Activated CD8-positive, alpha-beta memory T cell treated with anti-CD3 and anti-CD28 coated beads for 36 hours (primary cell): ENCODE data around the gene NCR3LG1. TPM values are rescaled to one million over a fixed set of nuclear protein-coding genes. Genes with fewer than 3 reads are reported as not detected.

Source experiments
- CTCF ChIA-PET: fragments of 350-600 bp; sonication (Branson Sonifier 250); formaldehyde crosslinking; loops from one replicate; lab custom pipeline; 2021; ENCODE audit warnings: antibody characterized with exemption; lab: Charles Lee
- POLR2A ChIA-PET: fragments of 350-600 bp; sonication (Branson Sonifier 250); formaldehyde crosslinking; loops from one replicate; lab custom pipeline; 2021; ENCODE audit warnings: antibody characterized with exemption; lab: Charles Lee
- total RNA-seq, 2 experiments: library from RNA; stranded (reverse); gene quantifications; one replicate each; pipeline ENCODE4 v1.2.3, GENCODE V29; 2021

Gene NCR3LG1
- total RNA-seq, result 1 to 10 TPM; 5.9 to 6.5 TPM

- ChIA-PET CTCF (interaction anchor here (0.7 kb wide), 1 partner anchor 698 kb away, joined by 5 read pairs; no protein-coding TSS in a partner anchor), POLR2A (interaction anchor here (0.7 kb wide), 2 partner anchors 144 to 614 kb away, joined by 9 read pairs; no protein-coding TSS in a partner anchor)
These were observed at the start of gene NCR3LG1 for GRCh38 chr11:17351510-17352176. Gene NCR3LG1, plus strand, starts transcription at chr11:17351800. Its CDS starts 170 bp downstream, at chr11:17351970.

- ChIA-PET POLR2A (interaction anchor here (0.7 kb wide), 1 partner anchor 1268 kb away, joined by 3 read pairs; no protein-coding TSS in a partner anchor), CTCF (no interaction called here)
These were observed 38.0 kb upstream of the NCR3LG1 start for GRCh38 chr11:17313349-17314231.

GRCh38 chr11:17314232-17314547 lies 37.4 kb upstream of the NCR3LG1 start:
- CTCF ChIA-PET, result no interaction called here
- POLR2A ChIA-PET, result no interaction called here

- POLR2A ChIA-PET, result no interaction called here
- CTCF ChIA-PET, result no interaction called here
These were observed 36.6 kb upstream of the NCR3LG1 start for GRCh38 chr11:17314904-17315426.

- ChIA-PET CTCF (no interaction called here), POLR2A (no interaction called here)
These were observed 22.6 kb upstream of the NCR3LG1 start for GRCh38 chr11:17328871-17329494.

- CTCF ChIA-PET, result no interaction called here
- POLR2A ChIA-PET, result no interaction called here
These were observed 19.9 kb upstream of the NCR3LG1 start for GRCh38 chr11:17331669-17332068.

GRCh38 chr11:17333799-17334586 lies 17.6 kb upstream of the NCR3LG1 start:
- POLR2A ChIA-PET, result no interaction called here

GRCh38 chr11:17343257-17343656 lies 8.3 kb upstream of the NCR3LG1 start:
- ChIA-PET POLR2A (no interaction called here), CTCF (no interaction called here)

More at GRCh38 chr11:17333799-17334586, 17.6 kb upstream of the NCR3LG1 start:
- CTCF ChIA-PET, result no interaction called here

- ChIA-PET POLR2A (interaction anchor here (0.6 kb wide), 1 partner anchor 606 kb away, joined by 3 read pairs; no protein-coding TSS in a partner anchor), CTCF (no interaction called here)
These were observed 7.7 kb upstream of the NCR3LG1 start for GRCh38 chr11:17343907-17344306.

- CTCF ChIA-PET, result no interaction called here
- POLR2A ChIA-PET, result no interaction called here
These were observed 3.9 kb upstream of the NCR3LG1 start for GRCh38 chr11:17347676-17348075.

GRCh38 chr11:17350455-17351171 lies 987 bp upstream of the NCR3LG1 start:
- POLR2A ChIA-PET, result interaction anchor here (0.6 to 1.1 kb wide), 2 partner anchors 73 to 1044 kb away, joined by 3 to 6 read pairs; no protein-coding TSS in a partner anchor
- CTCF ChIA-PET, result interaction anchor here (0.8 kb wide), 1 partner anchor 83 kb away, joined by 3 read pairs; no protein-coding TSS in a partner anchor

- CTCF ChIA-PET, result interaction anchor here (0.8 kb wide), 1 partner anchor 84 kb away, joined by 3 read pairs; no protein-coding TSS in a partner anchor
- POLR2A ChIA-PET, result interaction anchor here (1.1 kb wide), 1 partner anchor 74 kb away, joined by 3 read pairs; no protein-coding TSS in a partner anchor
These were observed 459 bp upstream of the NCR3LG1 start for GRCh38 chr11:17351172-17351509.

GRCh38 chr11:17352950-17353820 lies 1.6 kb downstream of the NCR3LG1 start:
- POLR2A ChIA-PET, result interaction anchor here (1.0 to 1.2 kb wide), 2 partner anchors 76 to 78 kb away, joined by 3 read pairs; partner anchors contain the start of gene NUCB2
- CTCF ChIA-PET, result interaction anchor here (1.3 to 3.0 kb wide), 6 partner anchors 13 to 123 kb away, joined by 3 to 16 read pairs (median 5); no protein-coding TSS in a partner anchor

- POLR2A ChIA-PET, result interaction anchor here (1.0 to 1.2 kb wide), 2 partner anchors 77 to 78 kb away, joined by 3 read pairs; partner anchors contain the start of gene NUCB2
- CTCF ChIA-PET, result interaction anchor here (0.7 to 3.0 kb wide), 10 partner anchors 12 to 1168 kb away, joined by 3 to 16 read pairs (median 5); no protein-coding TSS in a partner anchor
These were observed 2.4 kb downstream of the NCR3LG1 start for GRCh38 chr11:17353821-17354600.

- ChIA-PET POLR2A (no interaction called here), CTCF (interaction anchor here (0.6 to 3.0 kb wide), 9 partner anchors 12 to 1167 kb away, joined by 3 to 16 read pairs (median 5); no protein-coding TSS in a partner anchor)
These were observed 3.0 kb downstream of the NCR3LG1 start for GRCh38 chr11:17354601-17354991.

- CTCF ChIA-PET, result interaction anchor here (2.2 kb wide), 1 partner anchor 12 kb away, joined by 16 read pairs; no protein-coding TSS in a partner anchor
- POLR2A ChIA-PET, result no interaction called here
These were observed 14.9 kb downstream of the NCR3LG1 start for GRCh38 chr11:17366495-17366894.
